Measurements from ENCODE around the gene FHOD3. TPM values are rescaled to one million over a fixed set of nuclear protein-coding genes. Genes with fewer than 3 reads are reported as not detected.

Gene FHOD3
- total RNA-seq, 1 experiment from 2014 or later, result 2.9 TPM

- H3K4me1 Mint-ChIP-seq (ENCODE audit: low read depth, unreplicated experiment), result no peaks in the 10 kb centered on the region
- H3K27me3 Mint-ChIP-seq (ENCODE audit: unreplicated experiment), result peaks cover 38% of the 10 kb centered on the region
- no peak overlapping the region for H3K4me3 Mint-ChIP-seq (ENCODE audit: low read depth, unreplicated experiment)
- no peak for DNase-seq
- H3K9me3 Mint-ChIP-seq (ENCODE audit: low read depth, unreplicated experiment), result no peaks in the 10 kb centered on the region
- no TSS peak for BruUV-seq (replicated peaks)
- TF ChIP-seq CTCF (IDR thresholded peaks at IDR 0.05; ENCODE audit: unreplicated experiment), result no peak
- CTCF ChIA-PET, result no interaction called here
- no peaks in the 10 kb centered on the region for H3K36me3 Mint-ChIP-seq (ENCODE audit: insufficient read depth, unreplicated experiment)
- intact Hi-C loops (cut with micrococcal nuclease; ENCODE audit: unreplicated experiment), result no loop called here
- no peak overlapping the region for H3K27ac Mint-ChIP-seq (ENCODE audit: unreplicated experiment)
These were observed 195.3 kb downstream of the FHOD3 start for GRCh38 chr18:36492604-36493329.

GRCh38 chr18:36493349-36494159, 196.0 kb downstream of the FHOD3 start:
- Mint-ChIP-seq H3K36me3 (ENCODE audit: insufficient read depth, unreplicated experiment) (no peaks in the 10 kb centered on the region), H3K4me1 (ENCODE audit: low read depth, unreplicated experiment) (no peaks in the 10 kb centered on the region), H3K27me3 (ENCODE audit: unreplicated experiment) (peaks cover 38% of the 10 kb centered on the region), H3K9me3 (ENCODE audit: low read depth, unreplicated experiment) (no peaks in the 10 kb centered on the region), H3K27ac (ENCODE audit: unreplicated experiment) (no peak overlapping the region), H3K4me3 (ENCODE audit: low read depth, unreplicated experiment) (no peak overlapping the region)
- no peak for DNase-seq
- intact Hi-C loops (cut with micrococcal nuclease; ENCODE audit: unreplicated experiment), result no loop called here
- CTCF ChIA-PET, result interaction anchor here (1.6 kb wide), 1 partner anchor 32 kb away, joined by 3 read pairs; no protein-coding TSS in a partner anchor
- no TSS peak for BruUV-seq (replicated peaks)
- no peak for TF ChIP-seq CTCF (IDR thresholded peaks at IDR 0.05; ENCODE audit: unreplicated experiment)

GRCh38 chr18:36494160-36494437, 196.6 kb downstream of the FHOD3 start:
- no peaks in the 10 kb centered on the region for H3K4me1 Mint-ChIP-seq (ENCODE audit: low read depth, unreplicated experiment)
- TF ChIP-seq CTCF (IDR thresholded peaks at IDR 0.05; ENCODE audit: unreplicated experiment), result no peak
- peaks cover 38% of the 10 kb centered on the region for H3K27me3 Mint-ChIP-seq (ENCODE audit: unreplicated experiment)
- DNase-seq, result no peak
- H3K4me3 Mint-ChIP-seq (ENCODE audit: low read depth, unreplicated experiment), result no peak overlapping the region
- BruUV-seq (replicated peaks), result no TSS peak
- no peaks in the 10 kb centered on the region for H3K36me3 Mint-ChIP-seq (ENCODE audit: insufficient read depth, unreplicated experiment)
- intact Hi-C loops (cut with micrococcal nuclease; ENCODE audit: unreplicated experiment), result no loop called here
- no peaks in the 10 kb centered on the region for H3K9me3 Mint-ChIP-seq (ENCODE audit: low read depth, unreplicated experiment)
- no peak overlapping the region for H3K27ac Mint-ChIP-seq (ENCODE audit: unreplicated experiment)
- CTCF ChIA-PET, result interaction anchor here (1.6 kb wide), 1 partner anchor 33 kb away, joined by 3 read pairs; no protein-coding TSS in a partner anchor

- BruUV-seq (replicated peaks), result no TSS peak
- no peak overlapping the region for H3K4me3 Mint-ChIP-seq (ENCODE audit: low read depth, unreplicated experiment)
- no peak for DNase-seq
- no peaks in the 10 kb centered on the region for H3K4me1 Mint-ChIP-seq (ENCODE audit: low read depth, unreplicated experiment)
- H3K27ac Mint-ChIP-seq (ENCODE audit: unreplicated experiment), result no peak overlapping the region
- intact Hi-C loops (cut with micrococcal nuclease; ENCODE audit: unreplicated experiment), result no loop called here
- H3K9me3 Mint-ChIP-seq (ENCODE audit: low read depth, unreplicated experiment), result no peaks in the 10 kb centered on the region
- CTCF ChIA-PET, result no interaction called here
- peaks cover 35% of the 10 kb centered on the region for H3K27me3 Mint-ChIP-seq (ENCODE audit: unreplicated experiment)
- no peak for TF ChIP-seq CTCF (IDR thresholded peaks at IDR 0.05; ENCODE audit: unreplicated experiment)
- no peaks in the 10 kb centered on the region for H3K36me3 Mint-ChIP-seq (ENCODE audit: insufficient read depth, unreplicated experiment)
These were observed 198.5 kb downstream of the FHOD3 start for GRCh38 chr18:36496022-36496421.
